ENCODE measurements around the gene ID2. TPM values are rescaled to one million over a fixed set of nuclear protein-coding genes. Genes with fewer than 3 reads are reported as not detected.

ID2 gene
- total and polyA plus RNA-seq, 10 of the 15 experiments (the other 5 are each of a cell fraction or from before 2014, with no cell fraction given), result 39.0 to 613 (median 73.6) TPM

DNA sequence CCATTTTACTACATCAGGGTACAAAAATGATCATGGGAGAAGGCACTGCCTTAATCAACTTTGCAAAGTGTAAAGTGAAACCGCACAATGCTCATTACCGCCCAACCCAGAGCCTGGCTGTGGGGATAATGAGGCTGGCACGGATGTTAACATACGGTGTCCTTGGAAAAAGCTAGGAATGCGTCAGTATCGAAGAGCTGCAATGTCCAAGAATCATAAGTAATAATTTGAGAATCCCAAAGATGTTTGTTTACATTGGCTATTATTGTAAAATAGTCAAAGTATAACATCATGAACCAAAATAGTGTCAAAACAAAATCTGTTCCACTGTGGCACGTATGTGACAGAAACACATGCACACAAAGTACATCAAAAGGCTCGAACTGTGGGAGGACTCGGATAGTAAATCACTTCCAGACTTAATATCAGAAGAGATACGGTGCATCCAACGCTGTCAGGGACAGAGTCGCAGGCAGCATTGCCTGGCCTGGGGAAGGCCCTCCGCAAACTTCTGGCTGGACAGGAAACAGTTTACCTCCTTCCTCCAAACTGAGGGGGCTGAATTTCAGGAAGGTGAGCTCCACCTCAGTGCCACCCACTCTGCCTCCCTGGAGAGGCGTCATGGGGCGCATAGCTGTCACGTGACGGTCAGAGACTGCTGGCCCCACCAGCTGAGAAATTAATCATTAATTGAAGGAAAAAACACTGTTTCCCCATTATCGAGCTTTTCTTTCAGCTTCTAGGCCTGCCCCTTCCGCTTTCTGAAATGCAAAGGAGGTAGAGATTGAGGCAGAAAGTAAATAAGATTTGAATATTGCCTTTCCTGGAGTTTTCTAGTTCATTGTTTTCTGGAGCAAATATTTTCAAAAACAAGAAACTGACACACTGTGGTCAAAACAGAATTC lies 1.8 kb upstream of the ID2 start (continued):
- no peak for TF ChIP-seq ZNF592 (IDR thresholded peaks at IDR 0.05)
- TF ChIP-seq, protein P1, sequence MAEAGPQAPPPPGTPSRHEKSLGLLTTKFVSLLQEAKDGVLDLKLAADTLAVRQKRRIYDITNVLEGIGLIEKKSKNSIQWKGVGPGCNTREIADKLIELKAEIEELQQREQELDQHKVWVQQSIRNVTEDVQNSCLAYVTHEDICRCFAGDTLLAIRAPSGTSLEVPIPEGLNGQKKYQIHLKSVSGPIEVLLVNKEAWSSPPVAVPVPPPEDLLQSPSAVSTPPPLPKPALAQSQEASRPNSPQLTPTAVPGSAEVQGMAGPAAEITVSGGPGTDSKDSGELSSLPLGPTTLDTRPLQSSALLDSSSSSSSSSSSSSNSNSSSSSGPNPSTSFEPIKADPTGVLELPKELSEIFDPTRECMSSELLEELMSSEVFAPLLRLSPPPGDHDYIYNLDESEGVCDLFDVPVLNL (IDR thresholded peaks at IDR 0.05; ENCODE audit: low read depth, low read length), result no peak
- TF ChIP-seq NRF1 (conservative IDR thresholded peaks at IDR 0.05; ENCODE audit: low read depth, low read length), result no peak
- peak; percentile 98 for TF ChIP-seq MLLT1 (IDR thresholded peaks at IDR 0.05)
- TF ChIP-seq LARP7 (IDR thresholded peaks at IDR 0.05), result 0 out of 2 replicates have a peak, but pooled peaks have one; percentile 55
- TF ChIP-seq MXI1 (IDR thresholded peaks at IDR 0.05; ENCODE audit: low read depth, low read length), result 0 out of 2 replicates have a peak, but pooled peaks have one; percentile 28
- no peak for TF ChIP-seq STAT3 (IDR thresholded peaks at IDR 0.05; ENCODE audit: low read depth, low read length)
- TF ChIP-seq CREM (IDR thresholded peaks at IDR 0.05; ENCODE audit: low read depth), result no peak
- TF ChIP-seq ELK1 (IDR thresholded peaks at IDR 0.05; ENCODE audit: low read depth, low read length), result no peak
- no peak for TF ChIP-seq TCF7 (IDR thresholded peaks at IDR 0.05; ENCODE audit: borderline replicate concordance)
- TF ChIP-seq RCOR1 (conservative IDR thresholded peaks at IDR 0.05; ENCODE audit: low read depth, low read length), result no peak
- no peak for TF ChIP-seq RUNX3 (IDR thresholded peaks at IDR 0.05; ENCODE audit: low read length)
- no peak for TF ChIP-seq ZBED1 (IDR thresholded peaks at IDR 0.05; ENCODE audit: borderline replicate concordance)
- no peak for TF ChIP-seq RB1 (IDR thresholded peaks at IDR 0.05; ENCODE audit: borderline replicate concordance)
- no peak; the same call in 1 of the 2 replicates for TF ChIP-seq MAX (IDR thresholded peaks at IDR 0.05; ENCODE audit: low read depth, low read length)
- no peak for TF ChIP-seq ZBTB4 (CRISPR knock-in tag; IDR thresholded peaks at IDR 0.05)
- no peak for TF ChIP-seq ZZZ3 (IDR thresholded peaks at IDR 0.05; ENCODE audit: control insufficient read depth, insufficient read length, low read depth)
- no peak; the same call in 2 of the 3 replicates for TF ChIP-seq POU2F2 (IDR thresholded peaks at IDR 0.05; ENCODE audit: borderline replicate concordance, low read depth, low read length)

Measured in GM12878 (cell line).